ENCODE data around the gene TXNRD2.

Gene TXNRD2

DNA sequence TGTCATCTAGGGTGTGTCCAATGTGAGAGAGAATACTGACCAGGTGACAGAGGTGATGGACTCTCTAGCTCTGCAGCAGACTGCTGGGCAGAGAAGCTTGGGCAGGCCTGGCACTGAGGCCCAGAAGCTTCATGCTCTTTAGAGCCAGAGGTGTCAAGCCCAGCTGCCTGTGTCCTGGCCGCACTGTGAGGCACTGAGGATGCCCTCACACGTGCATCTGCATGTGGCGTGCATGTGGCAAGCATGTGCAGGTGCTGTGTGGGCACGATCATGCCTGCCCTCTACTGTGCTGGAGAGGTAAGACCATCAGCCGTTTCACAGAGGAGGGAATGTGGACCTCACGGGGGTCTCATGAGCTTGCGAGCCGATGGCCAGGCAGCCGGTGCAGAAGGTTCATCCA is 15.8 kb upstream of the TXNRD2 start:
- H3K4me1 ChIP-seq (ENCODE audit: insufficient read depth, low read length), result peaks cover 13% of the 10 kb centered on the region
- H3K27me3 ChIP-seq (ENCODE audit: insufficient read depth, low read length), result no peaks in the 10 kb centered on the region
- H3K36me3 ChIP-seq (ENCODE audit: insufficient read depth, low read length), result no peaks in the 10 kb centered on the region
- no peaks in the 10 kb centered on the region for H3K9me3 ChIP-seq (ENCODE audit: insufficient read depth, low read depth, low read length)
- no peak overlapping the region for H3K9ac ChIP-seq (ENCODE audit: low read depth, low read length)
- WGBS, result 91% methylated on average over 9 of the region's 9 CpGs
- no peak overlapping the region for H3K27ac ChIP-seq (ENCODE audit: low read depth, low read length)
- H3K4me3 ChIP-seq (ENCODE audit: low read length), result no peak overlapping the region

GRCh38 chr22:19955241-19956128 is 13.9 kb upstream of the TXNRD2 start:
- no peaks in the 10 kb centered on the region for H3K27me3 ChIP-seq (ENCODE audit: insufficient read depth, low read length)
- 91% methylated on average over 19 of the region's 19 CpGs for WGBS
- no peaks in the 10 kb centered on the region for H3K36me3 ChIP-seq (ENCODE audit: insufficient read depth, low read length)
- no peak overlapping the region for H3K27ac ChIP-seq (ENCODE audit: low read depth, low read length)
- H3K9ac ChIP-seq (ENCODE audit: low read depth, low read length), result no peak overlapping the region
- H3K9me3 ChIP-seq (ENCODE audit: insufficient read depth, low read depth, low read length), result no peaks in the 10 kb centered on the region
- H3K4me3 ChIP-seq (ENCODE audit: low read length), result no peak overlapping the region
- H3K4me1 ChIP-seq (ENCODE audit: insufficient read depth, low read length), result peaks cover 13% of the 10 kb centered on the region

DNA sequence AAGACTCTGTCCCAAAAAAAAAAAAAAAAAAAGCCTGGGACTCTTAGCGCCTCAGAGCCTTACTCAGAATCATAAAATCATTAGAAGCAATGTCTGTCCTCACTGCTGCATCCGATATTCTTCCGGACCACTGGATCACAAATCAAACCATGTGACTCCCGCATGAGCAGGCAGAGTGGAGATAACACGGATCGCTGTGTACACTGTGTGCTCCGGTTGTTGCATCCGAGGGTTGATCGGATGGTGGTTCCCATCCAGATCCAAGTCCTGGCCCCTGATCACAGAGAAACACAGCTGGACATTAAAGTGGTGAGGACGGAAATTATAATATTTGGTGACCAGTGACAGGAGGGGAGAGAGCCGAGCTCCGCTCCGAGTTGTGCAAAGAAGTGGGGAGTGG is 9.7 kb upstream of the TXNRD2 start:
- no peak overlapping the region for H3K9ac ChIP-seq (ENCODE audit: low read depth, low read length)
- no peak overlapping the region for H3K4me3 ChIP-seq (ENCODE audit: low read length)
- no peaks in the 10 kb centered on the region; the same call in 1 of the 2 replicates for H3K36me3 ChIP-seq (ENCODE audit: insufficient read depth, low read length)
- H3K27me3 ChIP-seq (ENCODE audit: insufficient read depth, low read length), result no peaks in the 10 kb centered on the region
- no peaks in the 10 kb centered on the region for H3K4me1 ChIP-seq (ENCODE audit: insufficient read depth, low read length)
- no peaks in the 10 kb centered on the region for H3K9me3 ChIP-seq (ENCODE audit: insufficient read depth, low read depth, low read length)
- WGBS, result 95% methylated on average over 13 of the region's 13 CpGs
- H3K27ac ChIP-seq (ENCODE audit: low read depth, low read length), result no peak overlapping the region

DNA sequence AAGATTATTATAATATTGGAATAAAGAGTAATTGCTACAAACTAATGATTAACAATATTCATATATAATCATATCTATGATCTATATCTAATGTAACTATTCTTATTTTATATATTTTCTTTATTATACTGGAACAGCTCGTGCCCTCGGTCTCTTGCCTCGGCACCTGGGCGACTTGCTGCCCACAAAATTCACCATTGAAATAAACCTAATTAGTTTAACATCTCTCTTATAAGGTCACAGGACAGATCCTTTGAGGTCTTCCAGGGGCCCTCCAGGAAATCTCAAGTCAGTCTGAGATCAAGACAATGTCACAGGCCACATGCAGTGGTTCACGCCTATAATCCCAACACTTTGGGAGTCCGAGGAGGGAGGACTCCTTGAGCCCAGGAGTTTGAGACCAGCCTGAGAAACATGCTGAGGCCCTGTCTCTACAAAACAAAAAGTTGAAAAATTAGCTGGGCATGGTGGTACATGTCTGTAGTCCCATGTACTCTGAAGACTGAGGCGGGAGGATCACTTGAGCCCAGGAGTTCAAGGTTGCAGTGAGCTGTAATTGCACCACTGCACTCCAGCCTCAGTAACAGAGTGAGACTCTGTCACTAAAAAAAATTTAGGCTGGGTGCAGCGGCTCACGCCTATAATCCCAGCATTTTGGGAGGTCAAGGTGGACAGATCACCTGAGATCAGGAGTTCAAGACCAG is 6.6 kb upstream of the TXNRD2 start:
- Histone ChIP-seq H3K4me1 (ENCODE audit: insufficient read depth, low read length) (peaks cover 8% of the 10 kb centered on the region), H3K4me3 (ENCODE audit: low read length) (no peak overlapping the region), H3K9me3 (ENCODE audit: insufficient read depth, low read depth, low read length) (no peaks in the 10 kb centered on the region), H3K9ac (ENCODE audit: low read depth, low read length) (no peak overlapping the region), H3K36me3 (ENCODE audit: insufficient read depth, low read length) (peaks cover 3% of the 10 kb centered on the region; the same call in 1 of the 2 replicates), H3K27ac (ENCODE audit: low read depth, low read length) (no peak overlapping the region), H3K27me3 (ENCODE audit: insufficient read depth, low read length) (no peaks in the 10 kb centered on the region)
- WGBS, result 89% methylated on average over 9 of the region's 9 CpGs

- Histone ChIP-seq H3K27ac (ENCODE audit: low read depth, low read length) (peak overlapping the region; percentile 60), H3K4me3 (ENCODE audit: low read length) (peak overlapping the region; percentile 78), H3K4me1 (ENCODE audit: insufficient read depth, low read length) (peaks cover 20% of the 10 kb centered on the region), H3K9me3 (ENCODE audit: insufficient read depth, low read depth, low read length) (no peaks in the 10 kb centered on the region), H3K9ac (ENCODE audit: low read depth, low read length) (peak overlapping the region; percentile 79), H3K27me3 (ENCODE audit: insufficient read depth, low read length) (no peaks in the 10 kb centered on the region), H3K36me3 (ENCODE audit: insufficient read depth, low read length) (peaks cover 3% of the 10 kb centered on the region; the same call in 1 of the 2 replicates)
- WGBS, result 70% methylated on average over 11 of the region's 11 CpGs
Observed at GRCh38 chr22:19943082-19944026, 1.7 kb upstream of the TXNRD2 start.

- H3K27ac ChIP-seq (ENCODE audit: low read depth, low read length), result peak overlapping the region; percentile 60
- H3K27me3 ChIP-seq (ENCODE audit: insufficient read depth, low read length), result no peaks in the 10 kb centered on the region
- peak overlapping the region; percentile 78 for H3K4me3 ChIP-seq (ENCODE audit: low read length)
- WGBS, result 43% methylated on average over 8 of the region's 8 CpGs
- H3K9ac ChIP-seq (ENCODE audit: low read depth, low read length), result peak overlapping the region; percentile 79
- H3K36me3 ChIP-seq (ENCODE audit: insufficient read depth, low read length), result peaks cover 3% of the 10 kb centered on the region; the same call in 1 of the 2 replicates
- H3K9me3 ChIP-seq (ENCODE audit: insufficient read depth, low read depth, low read length), result no peaks in the 10 kb centered on the region
- H3K4me1 ChIP-seq (ENCODE audit: insufficient read depth, low read length), result peaks cover 20% of the 10 kb centered on the region
Observed at GRCh38 chr22:19942157-19943081, 801 bp upstream of the TXNRD2 start.

- Histone ChIP-seq H3K9me3 (ENCODE audit: insufficient read depth, low read depth, low read length) (no peaks in the 10 kb centered on the region), H3K4me3 (ENCODE audit: low read length) (peak overlapping the region; percentile 78), H3K27me3 (ENCODE audit: insufficient read depth, low read length) (no peaks in the 10 kb centered on the region), H3K27ac (ENCODE audit: low read depth, low read length) (no peak overlapping the region), H3K4me1 (ENCODE audit: insufficient read depth, low read length) (peaks cover 20% of the 10 kb centered on the region), H3K9ac (ENCODE audit: low read depth, low read length) (peak overlapping the region; percentile 79), H3K36me3 (ENCODE audit: insufficient read depth, low read length) (peaks cover 3% of the 10 kb centered on the region; the same call in 1 of the 2 replicates)
- whole genome bisulfite sequencing, result 90% methylated on average over 21 of the region's 21 CpGs
Observed at GRCh38 chr22:19940536-19941364, 868 bp downstream of the TXNRD2 start.

DNA sequence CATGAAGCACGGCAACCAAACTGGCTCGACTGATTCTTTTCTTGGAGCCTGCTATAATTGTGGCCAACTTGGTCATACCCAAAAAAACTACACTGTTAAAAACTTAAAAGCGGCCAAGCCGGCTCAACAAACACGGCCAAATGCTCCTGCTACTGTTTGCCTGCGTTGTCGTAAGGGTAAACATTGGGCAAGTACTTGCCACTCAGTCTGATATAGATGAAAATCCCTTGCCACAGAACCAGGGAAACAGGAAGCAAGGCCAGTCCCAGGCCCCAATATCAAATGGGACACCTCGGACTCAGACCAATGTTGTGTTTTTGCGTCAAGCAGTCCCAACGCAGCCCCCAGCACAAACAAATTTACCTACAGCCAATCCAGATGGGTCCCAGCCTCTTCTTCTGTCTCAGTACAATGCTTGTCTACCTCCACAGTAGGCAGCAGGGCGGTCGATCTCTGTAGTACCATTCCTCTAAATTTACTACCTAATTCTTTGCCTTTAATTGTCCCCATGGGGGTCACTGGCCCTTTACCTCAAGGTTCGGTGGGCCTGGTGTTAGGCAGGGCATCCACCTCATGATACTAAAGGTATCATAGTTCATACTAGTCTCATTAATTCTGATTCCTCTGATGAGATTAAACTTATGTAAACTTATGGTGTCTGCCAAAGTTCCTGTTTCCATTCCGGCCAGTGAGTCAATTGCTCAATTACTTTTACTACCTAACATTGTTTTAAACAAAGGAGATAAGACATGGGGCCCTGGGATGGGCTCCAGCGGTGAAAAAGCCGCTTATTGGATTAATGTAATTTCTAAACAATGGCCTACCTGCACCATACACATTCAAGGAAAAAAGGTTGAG is 3.8 kb downstream of the TXNRD2 start:
- 94% methylated on average over 14 of the region's 16 CpGs for WGBS

DNA sequence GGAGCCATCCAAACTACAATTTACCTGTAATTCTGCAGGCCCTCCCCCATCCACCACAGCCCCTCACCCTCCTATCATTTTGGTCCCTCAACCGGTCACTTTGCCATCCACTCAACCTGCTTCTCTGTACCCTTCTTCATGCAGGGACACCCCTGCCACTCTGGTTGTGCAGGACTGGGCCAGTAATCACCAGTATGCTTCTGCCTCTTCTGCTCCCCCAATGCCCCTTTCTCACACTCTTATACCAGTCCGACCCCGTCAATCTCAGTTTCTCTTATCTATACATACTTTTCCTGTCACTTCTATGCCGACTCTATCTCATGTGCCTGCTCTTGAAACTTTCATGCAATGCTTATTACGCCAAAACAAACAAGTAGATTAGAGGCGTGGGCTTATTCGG is 5.1 kb downstream of the TXNRD2 start:
- Histone ChIP-seq H3K9me3 (ENCODE audit: insufficient read depth, low read depth, low read length) (0 out of 2 replicates have a peak, but pooled peaks cover 5% of the 10 kb centered on the region), H3K27me3 (ENCODE audit: insufficient read depth, low read length) (no peaks in the 10 kb centered on the region), H3K36me3 (ENCODE audit: insufficient read depth, low read length) (no peaks in the 10 kb centered on the region), H3K4me3 (ENCODE audit: low read length) (no peak overlapping the region), H3K27ac (ENCODE audit: low read depth, low read length) (no peak overlapping the region), H3K4me1 (ENCODE audit: insufficient read depth, low read length) (no peaks in the 10 kb centered on the region), H3K9ac (ENCODE audit: low read depth, low read length) (no peak overlapping the region)
- WGBS, result 94% methylated on average over 7 of the region's 7 CpGs

More for the DNA sequence above, 3.8 kb downstream of the TXNRD2 start:
- Histone ChIP-seq H3K9ac (ENCODE audit: low read depth, low read length) (no peak overlapping the region), H3K9me3 (ENCODE audit: insufficient read depth, low read depth, low read length) (0 out of 2 replicates have a peak, but pooled peaks cover 5% of the 10 kb centered on the region), H3K27ac (ENCODE audit: low read depth, low read length) (no peak overlapping the region), H3K27me3 (ENCODE audit: insufficient read depth, low read length) (no peaks in the 10 kb centered on the region), H3K36me3 (ENCODE audit: insufficient read depth, low read length) (no peaks in the 10 kb centered on the region), H3K4me1 (ENCODE audit: insufficient read depth, low read length) (peaks cover 8% of the 10 kb centered on the region), H3K4me3 (ENCODE audit: low read length) (no peak overlapping the region)

All from HUES64 (cell line).